Measurements from ENCODE around the gene DPP6. TPM values are rescaled to one million over a fixed set of nuclear protein-coding genes. Genes with fewer than 3 reads are reported as not detected.

Gene DPP6
- total and polyA plus RNA-seq, 2 of the 8 experiments (the other 6 are each of a cell fraction or from before 2014, with no cell fraction given) = 4.7 to 6.8 TPM

DNA sequence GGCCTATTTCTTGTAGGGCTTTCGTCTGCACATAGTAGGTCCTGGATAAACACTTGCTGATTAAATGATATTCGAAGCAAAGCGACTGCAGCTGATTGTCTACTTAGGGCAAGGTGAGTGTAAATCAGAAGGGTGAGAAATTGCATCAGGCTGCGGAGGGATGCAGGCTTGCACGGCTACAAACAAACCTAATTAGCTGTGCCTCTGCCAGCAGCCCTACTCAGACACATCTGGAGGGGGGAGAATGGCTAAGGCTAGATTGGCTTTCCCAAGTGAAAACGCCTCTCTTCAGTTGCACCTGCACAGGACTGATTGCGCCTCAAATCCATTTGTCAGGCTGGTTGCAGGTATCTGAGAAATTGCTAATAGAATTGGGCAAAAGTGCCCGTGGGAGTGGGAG, 247.5 kb downstream of the DPP6 start:
- H4K20me1 ChIP-seq (replicated peaks in 1 of 2; ENCODE audit: control insufficient read depth in 1 of 2, insufficient read depth in 2 of 2, low read length in 2 of 2) = no peaks in the 10 kb centered on the region
- H3K14ac ChIP-seq (ENCODE audit: insufficient read length) = no peak overlapping the region
- no peak overlapping the region for H3K4me3 ChIP-seq (ENCODE audit: extremely low read depth in 1 of 4, insufficient read depth in 2 of 4, low read depth in 3 of 4, low read length in 4 of 4)
- no peaks in the 10 kb centered on the region for H3K36me3 ChIP-seq (ENCODE audit: control insufficient read depth in 2 of 4, insufficient read depth in 4 of 4, low read length in 3 of 4)
- no peak overlapping the region for H4K91ac ChIP-seq (replicated peaks; ENCODE audit: insufficient read length, low read length)
- no peak overlapping the region for H3K4ac ChIP-seq (replicated peaks; ENCODE audit: insufficient read length, low read depth, low read length)
- H3K56ac ChIP-seq (replicated peaks; ENCODE audit: insufficient read length, low read depth, low read length) = no peak overlapping the region
- 0 out of 2 replicates have a peak overlapping the region, but pooled peaks have one; percentile 37 for H2BK15ac ChIP-seq (ENCODE audit: low read length)
- ChIA-PET POLR2A (ENCODE audit: partially characterized antibody) (no interaction called here), CTCF (ENCODE audit: partially characterized antibody) (interaction anchor here (2.3 kb wide), 1 partner anchor 12 kb away, joined by 7 read pairs; no protein-coding TSS in a partner anchor)
- H3K4me1 ChIP-seq (replicated peaks in 1 of 4; ENCODE audit: control insufficient read depth in 3 of 4, insufficient read depth in 4 of 4, low read length in 3 of 4) = peaks cover 0 to 9% (median 1%) of the 10 kb centered on the region in 4 experiments; a peak in 4 of 7 replicates
- H3K79me2 ChIP-seq (ENCODE audit: control insufficient read depth in 1 of 2, insufficient read depth in 2 of 2, low read length in 2 of 2) = no peaks in the 10 kb centered on the region
- no peaks in the 10 kb centered on the region for H3K79me1 ChIP-seq (ENCODE audit: low read depth, low read length)
- H3K27me3 ChIP-seq (replicated peaks in 1 of 4; ENCODE audit: control insufficient read depth in 3 of 4, extremely low read depth in 1 of 4, insufficient read depth in 3 of 4, low read length in 3 of 4) = peaks cover 0 to 6% (median 3%) of the 10 kb centered on the region in 4 experiments; a peak in 1 of 7 replicates
- no peak overlapping the region for H2BK5ac ChIP-seq (ENCODE audit: low read depth, low read length)
- H2AK5ac ChIP-seq (ENCODE audit: low read depth, low read length) = no peak overlapping the region
- no peak overlapping the region for H2BK120ac ChIP-seq (replicated peaks; ENCODE audit: low read depth, low read length)
- H4K8ac ChIP-seq (ENCODE audit: extremely low read depth, insufficient read depth, low read length) = no peak overlapping the region
- no peaks in the 10 kb centered on the region; the same call in 1 of the 2 replicates for H3K23me2 ChIP-seq (ENCODE audit: low read depth, low read length)
- 93% methylated on average over 8 of the region's 8 CpGs; no CpG with 5 or more reads in 1 of the 2 experiments for WGBS, 2 experiments (ENCODE audit: extremely low coverage in 1 of 2, insufficient coverage in 1 of 2, insufficient read length in 1 of 2, insufficient replicate concordance in 2 of 2, low coverage in 1 of 2, low lambda C conversion rate in 2 of 2, missing lambda C conversion rate in 1 of 2)
- H4K5ac ChIP-seq (ENCODE audit: insufficient read length, low read depth, low read length) = no peak overlapping the region
- H3K27ac ChIP-seq (ENCODE audit: low read depth, low read length) = no peak overlapping the region
- H3K4me2 ChIP-seq (ENCODE audit: insufficient read depth in 1 of 2, low read depth in 2 of 2, low read length in 2 of 2) = no peak overlapping the region
- H3K9me3 ChIP-seq (ENCODE audit: insufficient read depth in 2 of 2, low read depth in 1 of 2, low read length in 1 of 2) = no peaks in the 10 kb centered on the region
- DNase-seq (ENCODE audit: low read depth in 1 of 2, low spot score in 2 of 2) (no peak), FAIRE-seq (no peak)
- no peak overlapping the region for H3K18ac ChIP-seq (ENCODE audit: extremely low read depth, low read length)
- H3K23ac ChIP-seq (ENCODE audit: insufficient read length) = no peak overlapping the region
- H2AFZ ChIP-seq (ENCODE audit: low read length) = no peak overlapping the region
- no peak overlapping the region for H2BK20ac ChIP-seq (ENCODE audit: low read length)
- no peak overlapping the region for H2BK12ac ChIP-seq (ENCODE audit: low read depth, low read length)
- H3K9ac ChIP-seq (replicated peaks in 1 of 4; ENCODE audit: extremely low read depth in 1 of 4, low read depth in 3 of 4, low read length in 3 of 4) = no peak overlapping the region
- no peak for TF ChIP-seq BACH1 (IDR thresholded peaks at IDR 0.05; ENCODE audit: low read length)
- TF ChIP-seq, protein P1, sequence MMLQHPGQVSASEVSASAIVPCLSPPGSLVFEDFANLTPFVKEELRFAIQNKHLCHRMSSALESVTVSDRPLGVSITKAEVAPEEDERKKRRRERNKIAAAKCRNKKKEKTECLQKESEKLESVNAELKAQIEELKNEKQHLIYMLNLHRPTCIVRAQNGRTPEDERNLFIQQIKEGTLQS (IDR thresholded peaks at IDR 0.05; ENCODE audit: insufficient read depth, low read depth, low read length) = no peak
- TF ChIP-seq SIRT6 (IDR thresholded peaks at IDR 0.05; ENCODE audit: low read length) = no peak
- no peak for TF ChIP-seq ASH2L (IDR thresholded peaks at IDR 0.05; ENCODE audit: low read length)
- no peak for TF ChIP-seq BCL11A (IDR thresholded peaks at IDR 0.05; ENCODE audit: low read depth in 2 of 2, low read length in 2 of 2)
- TF ChIP-seq RAD21 (IDR thresholded peaks at IDR 0.05 in 1 of 2, conservative IDR thresholded peaks at IDR 0.05 in 1 of 2; ENCODE audit: low read depth in 2 of 2, low read length in 2 of 2) = no peak
- no peak for TF ChIP-seq CREB1 (IDR thresholded peaks at IDR 0.05)
- TF ChIP-seq SIN3A (conservative IDR thresholded peaks at IDR 0.05 in 1 of 2, IDR thresholded peaks at IDR 0.05 in 1 of 2; ENCODE audit: low read depth in 1 of 2, low read length in 2 of 2) = no peak
- no peak for TF ChIP-seq JUND (IDR thresholded peaks at IDR 0.05; ENCODE audit: low read length)
- TF ChIP-seq POLR2A (IDR thresholded peaks at IDR 0.05; ENCODE audit: control extremely low read depth in 1 of 2, low read depth in 2 of 2, low read length in 2 of 2) = no peak
- TF ChIP-seq CTBP2 (IDR thresholded peaks at IDR 0.05; ENCODE audit: borderline replicate concordance, insufficient read depth, insufficient read length, low read length) = no peak
- TF ChIP-seq HDAC6 (IDR thresholded peaks at IDR 0.05; ENCODE audit: low read depth, low read length) = no peak
- TF ChIP-seq KDM5A (IDR thresholded peaks at IDR 0.05; ENCODE audit: low read length) = no peak
- TF ChIP-seq KDM4A (IDR thresholded peaks at IDR 0.05; ENCODE audit: low read depth, low read length, severe bottlenecking) = no peak
